HG03066 (cell line): ENCODE measurements around the gene ZFYVE28.
"Not testable (repeated sequence)": the region's sequence is repeated elsewhere in the genome, so short reads cannot be mapped to it uniquely, and the experiment has no call there.

Experiments used
- ATAC-seq: cut with Tn5 transposase; IDR thresholded peaks from one replicate; pipeline ENCODE4 v1.9.1; 2021; ENCODE audit warnings: low read depth; ENCODE audit not compliant: unreplicated experiment

Gene ZFYVE28

GRCh38 chr4:2276581-2277325, 141.7 kb downstream of the ZFYVE28 start:
- no peak for ATAC-seq

- no peak for ATAC-seq
Measured at GRCh38 chr4:2275546-2276251, 142.7 kb downstream of the ZFYVE28 start.

GRCh38 chr4:2275044-2275397, 143.4 kb downstream of the ZFYVE28 start:
- ATAC-seq: not testable (repeated sequence)

- no peak for ATAC-seq
Measured at GRCh38 chr4:2274320-2275043, 144.0 kb downstream of the ZFYVE28 start.

- ATAC-seq: no peak
Measured at GRCh38 chr4:2273657-2274319, 144.7 kb downstream of the ZFYVE28 start.

- ATAC-seq: no peak
Measured at GRCh38 chr4:2273221-2273620, 145.2 kb downstream of the ZFYVE28 start.

GRCh38 chr4:2272828-2273120, 145.7 kb downstream of the ZFYVE28 start:
- ATAC-seq: no peak

- ATAC-seq: no peak
Measured at GRCh38 chr4:2272026-2272827, 146.2 kb downstream of the ZFYVE28 start.

- no peak for ATAC-seq
Measured at GRCh38 chr4:2271279-2272025, 147.0 kb downstream of the ZFYVE28 start.

GRCh38 chr4:2270341-2271165, 147.9 kb downstream of the ZFYVE28 start:
- ATAC-seq: no peak

GRCh38 chr4:2269618-2270163, 148.8 kb downstream of the ZFYVE28 start:
- ATAC-seq: no peak

- no peak for ATAC-seq
Measured at GRCh38 chr4:2269206-2269531, 149.3 kb downstream of the ZFYVE28 start.

GRCh38 chr4:2268357-2269205, 149.9 kb downstream of the ZFYVE28 start:
- ATAC-seq: no peak

- no peak for ATAC-seq
Measured at GRCh38 chr4:2267841-2268240, 150.6 kb downstream of the ZFYVE28 start.

GRCh38 chr4:2267320-2267811, 151.1 kb downstream of the ZFYVE28 start:
- ATAC-seq: no peak

GRCh38 chr4:2266821-2267220, 151.6 kb downstream of the ZFYVE28 start:
- ATAC-seq: no peak

- ATAC-seq: no peak
Measured at GRCh38 chr4:2266181-2266580, 152.3 kb downstream of the ZFYVE28 start.
